ENCODE results near the gene RAPSN.

DNA sequence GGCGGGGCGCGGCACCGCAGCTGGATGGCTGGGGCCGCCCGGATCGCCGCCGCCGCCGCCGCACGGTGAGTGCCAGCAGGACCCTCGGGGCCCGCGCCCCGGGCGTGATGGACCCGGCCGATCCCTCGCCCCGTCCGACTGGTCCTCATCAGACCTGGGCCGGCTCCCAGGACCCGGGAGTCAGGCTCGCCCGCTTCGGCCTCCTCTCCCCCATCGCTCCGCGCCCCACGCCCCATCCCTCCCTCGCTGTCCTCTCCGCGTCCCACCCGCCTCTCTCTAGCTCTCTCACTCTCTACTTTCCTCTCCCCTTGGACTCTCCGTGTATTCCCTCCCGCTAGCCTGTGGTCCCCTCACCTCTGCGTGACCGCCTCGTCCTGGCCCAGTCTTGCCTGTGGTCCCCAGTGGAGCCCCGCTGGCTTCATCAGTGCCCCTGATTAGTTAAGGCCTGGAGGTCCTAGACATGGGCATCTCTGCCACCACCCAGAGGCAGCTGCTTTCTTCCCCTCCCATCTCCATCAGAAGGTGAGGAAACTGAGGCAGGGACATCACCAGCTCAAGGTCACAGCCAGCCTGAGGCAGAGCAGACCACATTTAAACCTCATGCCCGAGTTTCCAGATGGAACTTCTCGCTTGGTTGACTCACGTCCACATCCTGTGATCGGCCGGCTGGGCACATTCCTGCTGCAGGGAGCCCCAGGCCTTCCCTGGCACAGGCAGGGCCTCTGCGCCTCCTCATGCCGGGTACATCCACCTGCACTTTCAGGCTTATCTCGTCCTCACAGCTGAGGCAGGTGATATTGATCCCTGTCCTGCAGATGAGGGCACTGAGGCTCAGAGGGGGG, 40.1 kb downstream of the RAPSN start:
- TF ChIP-seq CTCF (IDR thresholded peaks at IDR 0.05; ENCODE audit: extremely low read depth in 1 of 2, insufficient read depth in 1 of 2, low read depth in 1 of 2, low read length in 2 of 2) (no peak), POLR2A (IDR thresholded peaks at IDR 0.05; ENCODE audit: low read depth, low read length) (no peak), JUN (IDR thresholded peaks at IDR 0.05; ENCODE audit: borderline replicate concordance, insufficient read depth, insufficient read length, low read depth) (no peak), POLR2AphosphoS5 (IDR thresholded peaks at IDR 0.05; ENCODE audit: insufficient read depth, low read depth, low read length) (peak; percentile 65), EZH2 (IDR thresholded peaks at IDR 0.05; ENCODE audit: borderline replicate concordance, low read depth, low read length, severe bottlenecking) (no peak)

Data from endothelial cell of umbilical vein (primary cell).